ENCODE results near the gene TRAM2.

The TRAM2 gene

DNA sequence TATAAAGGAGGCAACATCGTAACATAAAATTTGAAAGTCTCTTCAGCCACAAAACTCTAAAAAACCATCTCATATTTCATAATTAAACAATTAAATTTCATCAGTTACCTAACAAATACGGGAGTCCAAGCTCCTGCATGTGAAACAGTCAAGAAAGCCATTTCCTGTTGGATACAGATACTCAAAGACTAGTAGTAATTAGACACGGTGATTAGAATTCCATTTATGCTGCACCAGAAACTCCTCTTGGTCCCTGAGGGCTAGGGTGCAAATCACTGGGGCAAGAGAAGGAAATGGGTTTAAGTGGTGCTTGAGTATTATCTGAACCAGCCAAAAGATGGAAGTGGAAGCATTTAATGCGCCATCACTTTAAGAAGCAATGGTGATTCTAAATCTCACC lies 27.4 kb downstream of the TRAM2 start:
- peak overlapping the region; percentile 74 to 86 for H3K27ac ChIP-seq
- no peaks in the 10 kb centered on the region for H3K36me3 ChIP-seq
- intact Hi-C loops (cut with DNase I; ENCODE audit: low total_unique reads) = no loop called here
- peaks cover 0 to 98% (median 88%) of the 10 kb centered on the region in 4 donors for H3K4me1 ChIP-seq
- H3K27me3 ChIP-seq = no peaks in the 10 kb centered on the region
- TF ChIP-seq, protein P1, sequence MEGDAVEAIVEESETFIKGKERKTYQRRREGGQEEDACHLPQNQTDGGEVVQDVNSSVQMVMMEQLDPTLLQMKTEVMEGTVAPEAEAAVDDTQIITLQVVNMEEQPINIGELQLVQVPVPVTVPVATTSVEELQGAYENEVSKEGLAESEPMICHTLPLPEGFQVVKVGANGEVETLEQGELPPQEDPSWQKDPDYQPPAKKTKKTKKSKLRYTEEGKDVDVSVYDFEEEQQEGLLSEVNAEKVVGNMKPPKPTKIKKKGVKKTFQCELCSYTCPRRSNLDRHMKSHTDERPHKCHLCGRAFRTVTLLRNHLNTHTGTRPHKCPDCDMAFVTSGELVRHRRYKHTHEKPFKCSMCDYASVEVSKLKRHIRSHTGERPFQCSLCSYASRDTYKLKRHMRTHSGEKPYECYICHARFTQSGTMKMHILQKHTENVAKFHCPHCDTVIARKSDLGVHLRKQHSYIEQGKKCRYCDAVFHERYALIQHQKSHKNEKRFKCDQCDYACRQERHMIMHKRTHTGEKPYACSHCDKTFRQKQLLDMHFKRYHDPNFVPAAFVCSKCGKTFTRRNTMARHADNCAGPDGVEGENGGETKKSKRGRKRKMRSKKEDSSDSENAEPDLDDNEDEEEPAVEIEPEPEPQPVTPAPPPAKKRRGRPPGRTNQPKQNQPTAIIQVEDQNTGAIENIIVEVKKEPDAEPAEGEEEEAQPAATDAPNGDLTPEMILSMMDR (IDR thresholded peaks at IDR 0.05) = no peak
- DNase-seq = no peak
- no peak overlapping the region for H3K4me3 ChIP-seq
- H3K9me3 ChIP-seq = no peaks in the 10 kb centered on the region

DNA sequence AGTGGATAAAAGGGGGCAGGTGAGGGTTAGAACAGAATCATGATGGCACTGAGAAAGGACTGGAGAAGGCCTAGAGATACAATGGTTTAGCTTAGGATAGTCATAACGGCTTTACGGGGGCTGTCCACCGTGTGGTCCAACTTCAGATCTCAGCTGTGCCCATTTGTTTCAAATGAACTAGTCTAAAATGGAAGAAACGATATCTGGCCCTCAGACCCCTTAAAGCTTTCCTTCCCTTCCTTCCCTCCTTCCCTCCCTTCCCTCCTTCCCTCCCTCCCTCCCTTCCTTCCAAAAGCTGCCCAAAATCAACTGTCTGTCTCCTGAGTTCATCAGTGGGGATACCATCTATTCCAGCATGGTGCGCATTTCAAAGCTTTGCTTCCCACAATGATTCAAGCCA lies 27.9 kb downstream of the TRAM2 start:
- H3K4me3 ChIP-seq = no peak overlapping the region
- peak overlapping the region; percentile 74 to 86 for H3K27ac ChIP-seq
- intact Hi-C loops (cut with DNase I; ENCODE audit: low total_unique reads) = no loop called here
- H3K4me1 ChIP-seq = peaks cover 0 to 99% (median 91%) of the 10 kb centered on the region in 4 donors
- DNase-seq = no peak
- H3K36me3 ChIP-seq = no peaks in the 10 kb centered on the region
- no peaks in the 10 kb centered on the region for H3K9me3 ChIP-seq
- TF ChIP-seq, protein P1 (IDR thresholded peaks at IDR 0.05) = no peak
- H3K27me3 ChIP-seq = no peaks in the 10 kb centered on the region

DNA sequence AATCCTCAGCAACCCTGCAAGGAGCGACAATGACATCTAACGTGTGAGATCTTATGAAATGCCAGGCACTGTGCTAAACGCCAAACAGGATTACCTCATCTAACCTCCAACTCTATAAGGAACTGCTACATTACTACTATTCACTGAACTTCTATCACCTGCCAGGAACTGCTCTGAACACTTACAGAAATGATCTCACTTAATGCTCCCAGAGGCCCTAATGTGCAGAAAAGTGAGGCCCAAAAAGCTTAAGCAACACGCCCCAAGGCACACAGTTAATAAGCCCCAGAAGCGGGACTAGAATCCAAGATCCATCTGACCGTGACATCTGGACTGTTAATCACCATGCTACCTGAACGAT lies 28.5 kb downstream of the TRAM2 start:
- Histone ChIP-seq H3K9me3 (no peaks in the 10 kb centered on the region), H3K4me1 (peaks cover 0 to 100% (median 94%) of the 10 kb centered on the region in 4 donors), H3K27me3 (no peaks in the 10 kb centered on the region), H3K27ac (peak overlapping the region; percentile 74 to 86), H3K36me3 (no peaks in the 10 kb centered on the region), H3K4me3 (no peak overlapping the region)
- no peak for DNase-seq
- intact Hi-C loops (cut with DNase I; ENCODE audit: low total_unique reads) = no loop called here
- TF ChIP-seq, protein P1 (IDR thresholded peaks at IDR 0.05) = no peak

DNA sequence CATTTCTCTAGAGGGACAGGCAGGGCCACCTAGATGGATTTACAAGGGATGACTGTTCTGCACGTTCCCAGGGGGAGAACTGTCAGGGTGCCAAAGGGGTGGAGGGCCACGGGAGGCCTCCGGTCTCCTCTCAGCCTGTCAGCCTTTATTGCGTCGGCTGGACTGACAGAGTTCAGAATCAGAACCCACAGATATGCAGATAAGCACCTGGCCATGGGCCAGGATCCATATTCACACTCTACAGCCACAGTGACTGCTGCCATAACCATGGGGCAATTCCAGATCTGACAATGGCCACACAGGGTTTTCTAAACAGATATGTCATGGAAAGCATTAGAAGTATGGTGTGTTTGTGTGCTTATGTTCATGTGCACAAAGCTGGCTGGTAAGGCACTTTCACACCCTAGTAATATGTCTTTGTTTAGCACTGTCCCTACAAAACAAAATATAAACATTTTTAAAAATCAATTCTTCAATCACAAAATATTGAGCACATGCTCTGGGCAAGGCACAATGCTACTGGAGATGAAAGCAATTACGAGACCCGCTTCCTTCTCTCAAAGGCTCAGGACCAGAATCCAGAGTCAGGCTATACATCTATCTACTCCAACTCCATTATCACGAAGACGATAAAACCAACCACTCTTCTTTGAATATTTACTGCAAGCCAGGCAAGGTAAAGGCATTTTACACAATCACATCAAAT lies 29.1 kb downstream of the TRAM2 start:
- intact Hi-C loops (cut with DNase I; ENCODE audit: low total_unique reads) = no loop called here
- no peak overlapping the region for H3K4me3 ChIP-seq
- no peak for DNase-seq
- TF ChIP-seq, protein P1 (IDR thresholded peaks at IDR 0.05) = no peak
- no peaks in the 10 kb centered on the region for H3K36me3 ChIP-seq
- H3K9me3 ChIP-seq = no peaks in the 10 kb centered on the region
- peak overlapping the region; percentile 74 to 86 for H3K27ac ChIP-seq
- peaks cover 0 to 100% (median 94%) of the 10 kb centered on the region in 4 donors for H3K4me1 ChIP-seq
- H3K27me3 ChIP-seq = no peaks in the 10 kb centered on the region

DNA sequence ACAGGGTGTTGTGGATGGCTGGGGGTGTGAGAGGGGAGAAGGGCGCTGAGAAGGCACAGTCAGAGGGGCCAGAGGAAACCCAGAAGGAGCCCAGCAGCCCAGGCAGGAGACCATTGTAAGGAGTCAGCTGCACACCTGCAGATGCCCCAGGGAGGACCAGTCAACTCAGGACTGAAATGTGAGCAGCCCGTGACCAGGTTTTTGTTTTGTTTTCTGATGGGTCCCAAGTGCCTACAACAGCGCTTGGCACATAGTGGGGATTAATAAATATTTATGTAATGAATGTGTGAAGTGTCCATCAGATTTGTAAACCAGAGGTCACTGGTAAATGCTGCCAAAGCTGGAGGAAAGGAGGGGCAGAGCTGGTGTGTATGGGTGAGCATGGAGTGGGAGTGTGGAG lies 30.2 kb downstream of the TRAM2 start:
- Histone ChIP-seq H3K27me3 (no peaks in the 10 kb centered on the region), H3K9me3 (no peaks in the 10 kb centered on the region), H3K4me3 (no peak overlapping the region), H3K36me3 (no peaks in the 10 kb centered on the region), H3K27ac (peak overlapping the region; percentile 86 to 87), H3K4me1 (peaks cover 0 to 100% (median 94%) of the 10 kb centered on the region in 4 donors)
- DNase-seq = peak in 1 of 2 donors; percentile 52
- intact Hi-C loops (cut with DNase I; ENCODE audit: low total_unique reads) = no loop called here
- TF ChIP-seq, protein P1 (IDR thresholded peaks at IDR 0.05) = no peak

All from tibial artery (tissue), 4 donors.